ENCODE data around the gene RABGAP1. TPM values are rescaled to one million over a fixed set of nuclear protein-coding genes. Genes with fewer than 3 reads are reported as not detected.

Gene RABGAP1
- total RNA-seq = 10 to 100 TPM; 19.8 to 22.0 TPM

DNA sequence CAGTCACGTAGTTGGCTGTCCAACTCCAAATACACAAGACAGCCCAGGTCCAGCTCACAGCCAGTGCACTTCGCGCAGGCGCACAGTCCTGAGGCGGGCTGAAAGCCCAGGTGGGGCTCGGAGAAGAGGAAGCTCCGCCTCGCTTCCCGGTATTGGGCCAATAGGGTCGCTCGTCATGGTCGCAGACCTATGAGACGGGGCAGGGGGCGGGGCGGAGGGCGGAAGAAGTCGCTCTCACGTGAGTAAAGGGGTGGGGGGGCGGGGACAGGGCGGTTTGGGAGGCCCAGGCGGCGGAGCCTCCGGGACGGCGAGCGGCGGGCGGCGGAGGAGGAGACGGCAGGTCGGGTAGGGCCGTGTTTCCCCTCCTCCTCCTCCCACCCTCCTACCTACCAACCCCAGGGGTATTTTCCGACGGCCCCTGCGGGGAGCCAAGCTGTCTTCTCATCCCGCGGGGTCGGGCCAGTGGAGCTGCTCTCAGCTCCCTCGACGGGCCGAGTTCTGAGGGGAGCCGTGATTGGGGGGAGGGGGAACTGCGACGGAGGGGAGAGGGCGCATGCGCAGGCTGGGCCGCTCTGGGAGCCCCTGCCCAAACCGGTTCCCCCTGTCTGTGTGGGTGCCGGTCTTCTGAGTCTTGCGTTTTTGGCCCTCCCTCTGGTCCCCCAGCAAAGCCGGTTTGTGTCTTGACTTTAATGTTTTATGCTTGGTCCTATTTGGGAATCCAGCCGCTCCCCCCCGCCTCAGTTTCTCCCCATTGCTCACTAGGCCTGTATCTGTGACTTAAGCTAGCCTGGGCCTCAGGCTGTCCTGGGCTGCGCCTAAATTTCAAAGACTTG is at the start of gene RABGAP1:
Gene RABGAP1, plus strand, starts transcription at position 272 of the 833 bp plus-strand sequence. CDS start 16,040 bp downstream, outside the sequence.
- TF ChIP-seq, protein P1, sequence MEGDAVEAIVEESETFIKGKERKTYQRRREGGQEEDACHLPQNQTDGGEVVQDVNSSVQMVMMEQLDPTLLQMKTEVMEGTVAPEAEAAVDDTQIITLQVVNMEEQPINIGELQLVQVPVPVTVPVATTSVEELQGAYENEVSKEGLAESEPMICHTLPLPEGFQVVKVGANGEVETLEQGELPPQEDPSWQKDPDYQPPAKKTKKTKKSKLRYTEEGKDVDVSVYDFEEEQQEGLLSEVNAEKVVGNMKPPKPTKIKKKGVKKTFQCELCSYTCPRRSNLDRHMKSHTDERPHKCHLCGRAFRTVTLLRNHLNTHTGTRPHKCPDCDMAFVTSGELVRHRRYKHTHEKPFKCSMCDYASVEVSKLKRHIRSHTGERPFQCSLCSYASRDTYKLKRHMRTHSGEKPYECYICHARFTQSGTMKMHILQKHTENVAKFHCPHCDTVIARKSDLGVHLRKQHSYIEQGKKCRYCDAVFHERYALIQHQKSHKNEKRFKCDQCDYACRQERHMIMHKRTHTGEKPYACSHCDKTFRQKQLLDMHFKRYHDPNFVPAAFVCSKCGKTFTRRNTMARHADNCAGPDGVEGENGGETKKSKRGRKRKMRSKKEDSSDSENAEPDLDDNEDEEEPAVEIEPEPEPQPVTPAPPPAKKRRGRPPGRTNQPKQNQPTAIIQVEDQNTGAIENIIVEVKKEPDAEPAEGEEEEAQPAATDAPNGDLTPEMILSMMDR (IDR thresholded peaks at IDR 0.05) = no peak
- POLR2A ChIA-PET = interaction anchor here (0.6 to 3.1 kb wide), 7 partner anchors 9 to 285 kb away, joined by 3 to 27 read pairs (median 7); partner anchors contain the start of genes RC3H2, ZBTB26 and ZBTB6
- H3K4me1 Mint-ChIP-seq (ENCODE audit: low read depth) = peaks cover 39% of the 10 kb centered on the region
- no peaks in the 10 kb centered on the region for H3K27me3 Mint-ChIP-seq
- H3K36me3 Mint-ChIP-seq (ENCODE audit: low read depth) = peaks cover 21% of the 10 kb centered on the region
- CTCF ChIA-PET = interaction anchor here (1.0 to 1.9 kb wide), 5 partner anchors 9 to 37 kb away, joined by 3 to 9 read pairs (median 4); partner anchors contain the start of gene ZBTB26
- intact Hi-C loops (cut with micrococcal nuclease) = no loop called here
- H3K4me3 Mint-ChIP-seq = peak within 1 kb of the TSS; percentile 99
- H3K9me3 Mint-ChIP-seq = no peaks in the 10 kb centered on the region
- H3K27ac Mint-ChIP-seq = peak within 1 kb of the TSS; percentile 92
- DNase-seq (peak; percentile 99), ATAC-seq (peak; percentile 99)

DNA sequence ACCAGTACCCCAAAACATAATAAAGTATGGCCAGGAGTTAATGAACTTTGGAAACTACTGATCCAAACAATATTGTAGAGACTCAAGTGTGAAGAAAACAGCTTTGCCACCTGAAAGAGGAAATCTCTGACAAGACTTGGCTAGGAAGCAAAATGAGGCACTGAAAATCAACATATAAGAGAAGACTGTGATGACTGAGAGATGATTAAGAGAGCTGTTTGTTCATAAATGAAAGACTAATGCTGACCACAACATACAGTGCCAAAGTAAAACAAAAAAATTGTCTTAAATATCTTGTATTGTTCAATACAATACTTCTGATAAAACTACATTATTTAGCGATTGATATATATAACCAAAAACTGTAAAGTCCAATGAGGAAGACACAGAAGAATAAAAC is 42.9 kb upstream of the RABGAP1 start:
- ChIA-PET POLR2A (no interaction called here), CTCF (interaction anchor here (0.9 to 1.6 kb wide), 3 partner anchors 8 to 93 kb away, joined by 3 to 4 read pairs (median 3); no protein-coding TSS in a partner anchor)
- TF ChIP-seq, protein P1 (IDR thresholded peaks at IDR 0.05) = no peak
- no peak for ATAC-seq
- Mint-ChIP-seq H3K36me3 (ENCODE audit: low read depth) (peaks cover 22% of the 10 kb centered on the region), H3K4me3 (no peak overlapping the region), H3K4me1 (ENCODE audit: low read depth) (peaks cover 31% of the 10 kb centered on the region), H3K27ac (peak overlapping the region; percentile 50), H3K9me3 (no peaks in the 10 kb centered on the region), H3K27me3 (no peaks in the 10 kb centered on the region)
- intact Hi-C loops (cut with micrococcal nuclease) = no loop called here
- no peak for DNase-seq

DNA sequence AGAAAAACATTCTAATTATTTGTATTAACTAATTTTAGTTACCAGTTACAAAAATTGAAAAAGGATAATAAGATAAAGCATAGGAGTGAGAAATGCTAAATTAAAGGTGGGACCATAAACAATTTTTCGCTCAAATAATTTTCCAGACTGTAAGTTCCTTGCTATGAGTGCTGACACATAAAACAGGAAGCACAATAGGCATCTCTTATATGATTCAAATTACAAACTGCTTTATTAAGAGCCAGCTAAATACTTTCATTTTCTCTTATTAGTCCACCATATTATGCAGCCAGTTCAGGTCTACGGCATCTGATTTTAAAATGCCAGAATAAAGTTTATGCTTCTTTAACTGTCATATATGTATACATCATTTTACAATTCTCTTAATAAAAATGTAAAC is 40.0 kb upstream of the RABGAP1 start:
- Mint-ChIP-seq H3K27me3 (no peaks in the 10 kb centered on the region), H3K4me3 (peak overlapping the region; percentile 53), H3K36me3 (ENCODE audit: low read depth) (peaks cover 18% of the 10 kb centered on the region), H3K27ac (peak overlapping the region; percentile 77), H3K4me1 (ENCODE audit: low read depth) (peaks cover 34% of the 10 kb centered on the region), H3K9me3 (no peaks in the 10 kb centered on the region)
- ChIA-PET POLR2A (interaction anchor here (0.5 kb wide), 1 partner anchor 17 kb away, joined by 3 read pairs; no protein-coding TSS in a partner anchor), CTCF (no interaction called here)
- intact Hi-C loops (cut with micrococcal nuclease) = no loop called here
- DNase-seq (no peak), ATAC-seq (no peak)
- TF ChIP-seq, protein P1 (IDR thresholded peaks at IDR 0.05) = no peak

DNA sequence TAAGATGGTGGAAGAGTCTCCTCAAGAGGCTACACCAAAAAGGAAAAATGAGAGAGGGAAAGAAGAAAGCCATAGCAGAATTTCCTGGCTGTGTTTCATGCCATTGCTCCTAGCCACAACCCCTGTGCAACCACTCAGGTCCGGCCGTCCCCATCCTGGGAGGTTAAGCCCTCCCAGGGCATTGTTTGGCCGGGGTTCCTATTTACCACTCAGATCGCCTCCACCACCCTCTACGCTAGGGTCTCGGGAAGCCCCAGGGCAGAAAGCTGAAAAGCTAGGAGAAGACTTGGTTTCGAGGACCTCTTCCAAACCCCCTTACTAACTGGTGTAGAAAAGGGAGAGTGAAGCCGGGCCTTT is 36.4 kb upstream of the RABGAP1 start:
- peak; percentile 41 for DNase-seq
- intact Hi-C loops (cut with micrococcal nuclease) = no loop called here

More for the DNA sequence above, 36.4 kb upstream of the RABGAP1 start:
- peak; percentile 1 for ATAC-seq
- H3K36me3 Mint-ChIP-seq (ENCODE audit: low read depth) = peaks cover 13% of the 10 kb centered on the region
- ChIA-PET CTCF (interaction anchor here (1.0 to 1.7 kb wide), 5 partner anchors 8 to 440 kb away, joined by 3 to 6 read pairs (median 3); partner anchors contain the start of genes RABGAP1 and ZBTB6), POLR2A (interaction anchor here (0.6 to 2.3 kb wide), 10 partner anchors 8 to 640 kb away, joined by 3 to 17 read pairs (median 5); partner anchors contain the start of genes MRRF, RABGAP1, RBM18 and ZBTB6)
- H3K4me3 Mint-ChIP-seq = peak overlapping the region; percentile 94
- H3K27ac Mint-ChIP-seq = peak overlapping the region; percentile 95
- H3K9me3 Mint-ChIP-seq = no peaks in the 10 kb centered on the region
- H3K27me3 Mint-ChIP-seq = no peaks in the 10 kb centered on the region
- TF ChIP-seq, protein P1 (IDR thresholded peaks at IDR 0.05) = no peak
- peaks cover 17% of the 10 kb centered on the region for H3K4me1 Mint-ChIP-seq (ENCODE audit: low read depth)
